GM20431 (cell line): ENCODE results near the gene PLCE1.

Experiments
- in situ Hi-C: fragments of 300-500 bp; cut with MseI, MboI; formaldehyde crosslinking; loops from one replicate; pipeline ENCODE4 v1.15.0; 2020; ENCODE audit warnings: low sequenced_read_pairs; ENCODE audit not compliant: unreplicated experiment

The PLCE1 gene

DNA sequence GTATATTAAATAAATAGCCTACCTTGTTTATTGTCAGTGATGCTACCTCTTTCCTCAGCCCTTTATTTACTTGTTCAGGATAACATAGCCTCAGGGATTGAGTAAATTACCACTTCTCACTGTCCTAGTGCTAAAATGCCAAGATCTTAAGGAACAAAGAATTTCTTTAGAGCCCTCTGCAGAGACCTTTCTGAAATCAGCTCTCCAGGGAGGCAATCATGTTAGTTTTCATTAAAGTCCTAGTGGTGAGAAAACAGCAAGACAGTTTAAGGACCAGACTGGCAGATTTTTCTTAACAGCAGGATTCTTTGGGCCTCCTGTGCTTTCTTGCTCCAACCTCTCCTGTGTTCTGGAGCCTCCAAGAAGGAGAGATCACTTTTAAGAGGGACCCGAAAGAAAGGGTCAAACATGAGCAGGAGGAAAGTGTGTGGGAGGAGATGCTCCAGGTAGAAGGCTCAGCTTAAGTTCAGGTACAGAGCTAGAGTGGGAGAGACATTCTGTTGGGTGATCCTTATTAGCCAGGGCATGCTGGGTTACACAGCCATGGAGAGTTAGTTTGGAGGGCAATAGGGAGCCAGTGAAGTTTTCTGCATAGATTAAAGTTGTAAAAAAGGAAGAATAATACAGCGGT lies 1.2 kb upstream of the PLCE1 start:
- in situ Hi-C loops: no loop called here

DNA sequence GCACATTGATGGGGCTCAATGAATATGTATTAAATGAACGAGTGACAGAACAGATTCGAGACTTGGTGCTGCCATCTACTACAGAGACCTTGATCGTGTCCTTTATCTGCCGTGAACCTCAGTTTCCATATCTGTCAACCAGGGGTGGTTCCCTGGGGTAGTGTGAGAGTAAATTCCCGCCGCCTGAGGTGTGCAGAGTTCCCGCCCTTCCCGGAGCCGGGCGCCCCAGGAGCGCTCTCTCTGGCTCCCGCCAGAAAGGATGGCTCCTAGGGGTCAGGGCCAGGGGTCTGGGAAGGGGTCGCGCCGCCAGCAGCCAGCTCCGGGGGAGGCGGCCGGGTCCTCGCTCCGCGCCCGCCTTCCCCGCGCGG lies 333 bp upstream of the PLCE1 start:
- in situ Hi-C loops: no loop called here

DNA sequence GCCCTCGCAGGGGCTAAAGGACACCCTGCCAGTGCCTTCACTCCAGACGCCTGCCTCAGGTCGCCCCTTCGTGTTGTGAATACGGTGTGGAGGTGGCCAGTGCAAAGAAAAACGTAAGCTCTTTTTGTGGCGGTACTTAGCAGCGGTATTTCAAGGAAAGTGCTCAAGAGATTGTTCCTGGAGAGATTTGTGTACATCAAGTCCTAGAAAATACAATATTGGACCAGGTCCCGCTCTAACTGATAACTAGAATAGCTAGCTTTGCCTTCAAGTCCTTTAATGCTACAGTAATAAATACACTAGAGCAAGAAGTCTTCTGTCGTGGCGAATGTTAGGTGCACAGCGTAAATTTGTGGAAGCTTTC lies 689 bp downstream of the PLCE1 start:
- in situ Hi-C loops: no loop called here

DNA sequence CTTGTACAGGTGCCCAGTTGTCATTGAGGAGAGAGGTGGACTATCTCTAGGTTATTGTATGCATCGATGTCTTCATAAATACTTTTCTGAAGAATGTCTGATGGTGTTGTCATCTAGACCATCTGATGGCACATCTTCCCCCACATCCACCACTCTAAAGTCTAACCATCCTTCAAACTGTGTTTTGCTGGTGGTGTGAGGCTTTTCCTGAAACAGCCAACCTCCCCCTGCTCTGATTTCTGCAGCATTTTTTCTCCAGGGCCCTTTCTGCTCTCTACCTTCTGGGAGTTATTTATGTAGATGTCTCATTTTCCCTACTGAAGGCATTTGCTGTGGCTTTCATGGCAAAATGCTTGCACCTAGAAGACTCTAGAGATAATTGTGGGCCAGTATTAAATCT lies 1.5 kb downstream of the PLCE1 start:
- in situ Hi-C loops: no loop called here

DNA sequence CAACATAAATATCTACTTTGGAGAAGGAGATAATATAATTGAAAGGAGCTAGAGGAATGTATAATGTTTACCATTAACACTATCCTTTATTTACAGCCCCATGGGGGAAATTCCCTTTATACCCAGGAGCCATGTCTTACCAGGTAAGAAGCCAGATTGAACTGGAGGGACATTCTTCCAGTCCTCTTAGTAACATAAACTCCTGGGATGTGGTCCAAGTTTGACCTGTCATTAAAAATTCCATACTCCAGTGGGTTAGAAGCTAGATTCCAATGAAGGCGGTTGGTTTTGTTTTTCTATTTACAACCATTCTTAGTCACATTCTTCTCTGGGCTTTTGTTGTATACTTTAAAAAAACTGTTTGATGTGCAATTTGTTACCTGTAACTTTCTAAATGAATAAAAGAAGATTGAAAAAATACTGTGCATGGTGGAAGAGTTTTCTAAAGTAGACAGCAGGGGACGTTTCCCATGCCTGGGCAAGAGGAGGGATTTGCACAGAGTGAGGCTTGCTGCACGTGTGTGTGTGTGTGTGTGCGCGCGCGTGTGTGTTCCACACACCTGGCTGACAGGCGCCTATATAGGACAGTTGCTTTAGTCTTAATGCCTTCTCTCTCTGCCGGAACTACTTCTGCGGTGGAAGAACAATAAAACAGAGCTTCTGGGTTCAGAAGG lies 2.0 kb downstream of the PLCE1 start:
- in situ Hi-C loops: no loop called here

DNA sequence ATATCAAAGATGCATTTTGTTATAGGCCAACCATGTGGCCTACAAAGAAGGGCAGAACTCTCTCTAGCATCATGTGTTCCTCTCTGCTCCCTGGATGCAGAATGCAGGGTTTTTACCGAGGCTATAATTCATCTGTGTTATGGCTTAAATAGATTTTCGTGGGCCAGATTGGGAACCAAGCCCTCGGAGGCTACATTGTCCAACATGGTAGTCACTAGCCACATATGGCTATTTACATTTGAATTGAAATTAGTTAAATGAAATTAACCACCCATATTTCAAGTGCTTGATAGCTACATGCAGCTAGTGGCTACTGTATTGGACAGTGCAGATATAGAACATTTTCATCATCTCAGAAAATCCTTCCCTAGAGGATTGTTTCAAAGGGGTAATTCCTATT lies 2.8 kb downstream of the PLCE1 start:
- in situ Hi-C loops: no loop called here

DNA sequence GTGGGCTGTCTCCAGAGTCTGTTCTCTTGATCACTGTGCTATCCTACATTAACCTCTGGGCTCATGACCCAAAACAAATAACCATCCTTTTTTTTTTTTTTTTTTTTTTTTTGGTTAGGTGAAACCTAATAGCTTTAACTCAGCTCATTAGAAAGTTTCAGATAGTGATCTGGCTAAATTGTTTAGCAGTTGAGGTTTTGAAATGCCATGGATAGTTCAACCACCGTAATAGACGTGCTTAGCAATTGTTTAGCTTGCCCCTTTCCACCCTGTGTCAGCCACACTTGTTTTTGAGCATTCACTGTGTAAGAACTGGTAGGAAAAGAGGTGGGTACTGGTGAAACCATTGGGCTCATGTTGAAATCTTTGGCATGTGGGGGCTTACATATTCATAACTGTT lies 3.8 kb downstream of the PLCE1 start:
- in situ Hi-C loops: no loop called here

DNA sequence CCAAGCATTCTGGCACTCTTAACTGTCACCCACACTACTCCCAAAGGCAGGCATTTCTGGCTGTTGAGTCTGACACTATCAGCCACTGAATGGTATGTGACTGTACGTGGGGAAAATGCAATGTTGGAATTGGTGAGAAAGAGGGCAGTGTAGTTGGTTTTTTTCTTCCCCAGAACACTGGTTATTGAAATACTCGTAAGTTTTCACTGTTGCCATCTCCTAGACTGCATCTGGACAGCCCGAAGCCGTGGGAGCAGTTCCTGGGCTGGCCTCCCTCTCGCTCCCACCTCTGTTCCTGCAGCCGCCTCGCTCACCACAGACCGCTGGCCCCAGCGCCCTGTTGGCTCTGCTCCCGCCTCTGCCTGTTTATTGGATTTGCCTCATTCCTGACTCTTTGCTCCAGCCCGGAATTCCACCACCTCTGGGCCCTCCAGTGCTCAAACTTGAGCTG lies 5.7 kb downstream of the PLCE1 start:
- in situ Hi-C loops: no loop called here

DNA sequence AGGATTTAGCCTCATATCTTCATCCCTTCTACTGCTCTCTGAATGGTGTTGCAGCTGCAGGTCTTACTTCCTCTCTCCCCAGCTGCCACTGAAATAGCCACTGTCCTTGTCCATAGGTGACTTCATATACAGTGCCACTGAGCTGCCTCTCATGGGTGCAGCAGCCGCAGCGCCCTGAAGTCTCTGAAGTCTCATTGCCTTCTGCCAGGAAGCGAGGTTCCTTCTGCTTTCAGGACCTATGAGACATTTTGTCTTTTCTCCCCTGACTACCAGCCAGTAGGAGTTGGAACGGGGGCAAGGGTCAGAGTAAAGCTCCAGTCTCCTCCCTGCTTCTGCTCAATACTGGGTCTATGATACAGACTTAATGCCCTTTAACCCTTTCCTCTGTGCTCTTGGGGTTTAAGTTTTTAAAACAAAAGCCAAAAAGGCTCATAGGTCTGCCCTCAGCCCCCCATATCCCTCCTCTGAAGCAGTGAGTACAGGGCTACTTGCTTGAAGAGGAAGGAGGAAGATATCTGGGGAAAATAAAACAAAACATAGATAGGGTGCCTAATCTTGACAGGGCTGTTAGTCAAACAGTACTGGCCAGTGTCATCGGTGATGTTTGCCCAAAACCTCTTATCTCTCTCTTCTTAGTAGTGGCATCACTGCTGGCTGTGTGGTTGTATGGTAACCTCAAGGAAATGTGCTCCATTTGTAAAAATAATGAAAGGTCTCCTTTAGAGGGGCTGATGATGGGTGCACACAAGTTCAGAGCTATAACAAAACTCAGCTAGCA lies 7.1 kb downstream of the PLCE1 start:
- in situ Hi-C loops: no loop called here

DNA sequence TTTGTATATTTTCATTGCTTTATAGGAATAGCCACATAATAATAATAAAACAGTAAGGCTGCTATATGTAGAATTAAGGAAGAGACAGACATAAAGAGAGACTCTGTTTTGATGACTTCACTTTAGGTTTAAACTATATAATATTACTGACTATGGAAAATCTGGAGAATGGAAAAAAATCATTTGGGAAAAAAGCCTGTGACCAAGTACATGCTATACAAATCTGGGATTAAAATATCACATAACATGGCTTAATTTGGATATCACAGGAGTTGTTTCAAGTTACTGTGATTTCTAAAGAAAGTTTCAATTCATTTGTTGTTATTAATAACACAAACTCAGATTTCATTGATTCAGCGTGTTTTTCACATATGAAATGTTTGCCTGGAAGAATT lies 7.7 kb downstream of the PLCE1 start:
- in situ Hi-C loops: no loop called here

DNA sequence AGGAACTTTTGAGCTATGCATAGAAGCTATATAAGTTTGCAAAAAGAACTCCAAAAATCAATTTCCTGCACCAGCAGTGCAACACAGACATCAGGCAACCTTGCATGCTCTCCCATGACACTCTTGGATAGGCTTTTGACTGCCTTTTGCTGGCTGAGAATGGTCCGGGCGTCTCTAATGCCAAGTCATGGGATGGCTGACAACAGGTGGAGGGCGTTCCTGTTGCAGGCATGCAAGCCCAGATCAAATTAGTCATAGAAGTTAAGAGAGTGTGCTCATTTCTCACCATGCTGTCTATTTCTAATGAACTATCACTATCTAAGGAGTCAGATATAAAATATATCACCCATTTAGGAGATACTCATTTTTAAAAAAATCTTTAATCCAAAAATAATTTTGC lies 8.4 kb downstream of the PLCE1 start:
- in situ Hi-C loops: no loop called here

DNA sequence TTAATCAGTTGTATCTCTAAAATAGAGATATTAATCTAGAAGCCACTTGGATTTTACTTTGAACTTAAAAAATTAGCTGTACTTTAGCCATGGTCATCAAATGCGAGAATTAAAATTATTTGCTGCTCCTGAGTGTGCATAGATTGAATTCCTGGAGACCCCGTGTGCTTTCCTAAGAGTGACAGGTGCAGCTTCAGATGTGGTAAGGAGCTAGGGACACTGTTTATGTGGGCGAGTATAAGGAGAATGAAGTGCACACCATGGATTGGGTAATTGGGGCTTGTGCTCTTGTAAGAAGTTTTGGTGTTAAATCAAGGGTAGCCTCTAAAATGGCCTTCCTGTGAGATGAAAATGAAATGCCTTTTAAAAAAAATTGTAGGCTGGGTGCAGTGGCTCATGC lies 9.8 kb downstream of the PLCE1 start:
- in situ Hi-C loops: no loop called here

DNA sequence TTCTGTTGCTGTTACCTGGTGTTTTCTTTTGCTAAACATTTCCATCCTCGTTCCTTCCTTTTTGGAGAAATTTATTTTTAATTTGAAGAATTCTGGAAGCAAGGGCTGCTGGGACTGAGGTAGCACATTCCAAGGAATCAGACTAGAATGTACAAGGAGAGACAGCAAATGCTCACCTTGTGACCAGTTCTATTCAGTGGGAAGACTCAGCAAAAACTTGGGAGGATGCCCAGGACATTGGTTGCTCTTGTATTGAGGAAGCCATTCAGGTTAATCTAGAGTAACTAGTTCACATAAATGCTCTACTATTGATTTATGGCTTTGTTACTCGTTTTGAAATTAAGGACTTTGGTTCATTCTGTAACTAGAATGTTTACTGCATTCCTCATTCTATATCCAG lies 11.3 kb downstream of the PLCE1 start:
- in situ Hi-C loops: no loop called here

DNA sequence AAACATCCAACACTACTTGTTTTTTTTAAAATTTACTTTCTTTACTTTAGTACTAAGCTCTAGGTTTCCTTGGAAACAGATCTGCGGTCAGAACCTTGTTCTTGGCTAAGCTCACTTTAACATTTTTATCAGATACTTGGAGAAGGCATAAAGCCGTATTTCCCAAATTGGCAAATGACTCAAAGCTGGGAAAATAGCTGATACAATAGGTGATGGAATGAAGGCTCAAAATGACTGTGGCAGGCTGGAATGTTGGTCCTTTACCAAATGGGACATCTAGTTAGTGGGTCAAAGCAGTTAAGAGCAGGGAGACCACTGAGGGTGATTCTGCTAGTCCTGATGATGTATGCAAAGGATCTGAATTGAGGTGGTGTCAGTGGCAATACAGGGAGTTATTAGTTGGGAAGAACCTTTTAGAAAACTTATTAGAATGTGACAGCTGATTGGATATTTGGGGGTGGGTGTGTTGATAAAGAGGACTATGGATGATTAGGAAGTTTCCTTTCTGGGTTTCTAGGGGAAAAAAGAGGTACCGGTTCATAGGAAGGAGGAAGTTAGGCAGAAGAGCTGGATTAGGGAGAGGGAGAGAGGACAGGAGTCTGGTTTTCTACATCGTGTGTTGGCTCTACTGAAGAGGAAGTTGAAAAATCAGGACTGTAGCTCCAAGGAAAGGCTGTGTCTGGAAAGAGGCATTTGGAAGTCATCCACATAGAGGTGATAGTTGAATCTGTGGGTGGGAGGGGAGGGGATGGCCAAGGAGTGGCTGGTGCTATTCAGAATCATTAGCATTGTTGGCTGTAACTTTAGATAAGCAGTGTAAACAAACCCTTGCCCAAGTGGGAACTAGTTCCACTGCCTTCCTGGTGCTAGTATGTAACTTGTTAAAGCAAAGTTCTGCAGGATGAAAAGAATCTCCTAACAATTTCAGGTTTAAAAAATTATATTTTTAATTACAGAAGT lies 13.1 kb downstream of the PLCE1 start:
- in situ Hi-C loops: no loop called here

DNA sequence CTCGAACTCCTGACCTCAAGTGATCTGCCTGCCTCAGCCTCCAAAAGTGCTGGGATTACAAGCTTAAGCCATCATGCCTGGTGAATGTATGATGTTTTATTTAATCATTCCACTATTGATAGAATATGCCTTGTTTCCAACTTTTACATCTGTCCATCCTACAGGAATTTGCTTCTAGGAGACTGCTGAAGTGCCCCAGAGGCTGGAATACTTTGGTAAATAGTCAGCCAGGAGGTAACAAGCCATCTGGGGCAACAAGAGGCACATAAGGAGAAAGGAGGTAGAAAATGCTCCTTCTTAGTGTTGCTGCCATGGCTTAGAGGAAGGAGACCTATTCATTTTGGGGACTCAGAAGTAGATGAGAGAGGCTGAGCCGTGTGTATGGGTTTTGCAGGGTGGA lies 14.8 kb downstream of the PLCE1 start:
- in situ Hi-C loops: no loop called here

DNA sequence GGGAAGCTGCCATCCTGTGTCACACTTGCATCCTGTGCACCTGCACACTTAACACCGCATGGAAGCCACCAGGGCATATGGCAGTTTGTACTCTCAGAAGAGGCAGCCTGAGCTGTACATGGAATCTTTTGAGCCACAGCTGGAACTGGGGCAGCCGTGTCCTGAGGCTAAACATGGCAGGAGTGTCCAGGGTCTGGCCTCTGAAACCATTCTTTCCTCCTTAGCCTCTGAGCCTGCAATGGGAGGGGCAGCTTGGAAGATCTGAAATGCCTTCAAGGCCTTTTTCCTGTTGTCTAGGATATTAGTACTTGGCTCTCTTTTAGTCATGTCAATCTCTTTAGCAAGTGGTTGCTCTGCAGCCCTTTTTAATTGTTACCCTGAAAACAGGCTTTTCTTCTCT lies 16.4 kb downstream of the PLCE1 start:
- in situ Hi-C loops: no loop called here

DNA sequence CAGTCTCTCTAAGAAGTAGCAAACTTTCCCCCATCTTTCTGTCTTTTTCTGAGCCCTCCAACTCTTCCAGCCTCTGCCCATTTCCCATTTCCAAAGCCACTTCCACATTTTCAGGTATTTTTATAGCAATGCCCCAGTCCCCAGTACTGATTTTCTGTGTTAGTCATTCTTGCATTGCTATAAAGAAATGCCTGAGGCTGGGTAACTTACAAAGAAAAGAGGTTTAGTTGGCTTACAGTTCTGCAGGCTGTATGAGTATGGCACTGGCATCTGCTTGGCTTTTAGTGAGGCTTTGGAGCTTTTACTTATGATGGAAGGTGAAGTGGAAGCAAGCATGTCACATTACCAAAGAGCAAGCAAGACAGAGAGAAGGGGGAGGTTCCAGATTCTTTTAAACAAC lies 17.2 kb downstream of the PLCE1 start:
- in situ Hi-C loops: no loop called here

DNA sequence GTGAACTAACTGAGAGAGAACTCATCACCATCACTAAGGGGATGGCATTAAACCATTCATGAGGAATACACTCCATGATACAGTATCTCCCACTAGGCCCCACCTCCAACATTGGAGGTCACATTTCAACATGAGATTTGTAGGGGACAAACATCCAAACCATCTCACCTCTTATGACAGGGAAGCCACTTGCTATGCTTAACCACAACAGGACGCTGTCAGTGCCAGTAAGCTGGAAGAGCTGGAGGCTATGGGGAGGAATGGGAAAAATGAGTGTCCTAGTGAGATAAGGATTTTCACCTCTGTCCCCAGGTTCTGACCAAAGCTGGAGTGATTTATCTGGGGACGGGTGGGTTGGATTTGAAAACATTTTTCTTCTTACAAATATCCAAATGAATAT lies 17.6 kb downstream of the PLCE1 start:
- in situ Hi-C loops: no loop called here

DNA sequence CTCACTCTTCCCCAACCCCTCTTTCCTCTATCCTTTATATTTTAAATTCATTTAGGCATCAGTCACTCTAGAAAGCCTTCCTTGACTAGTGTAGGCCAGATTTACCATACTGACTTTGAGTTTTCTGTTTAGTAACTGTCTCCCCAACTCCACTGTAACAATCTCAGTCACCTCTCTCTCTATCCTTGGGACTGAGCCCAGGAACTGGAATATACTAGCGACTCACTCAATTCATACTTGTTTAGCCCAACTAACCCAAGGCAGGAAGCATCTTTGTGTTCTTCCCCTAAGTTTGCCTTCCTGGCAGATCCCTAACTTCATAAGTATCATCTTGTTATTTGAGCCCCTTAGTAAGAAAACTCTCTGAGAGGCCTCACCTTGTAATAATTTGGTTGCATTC lies 19.1 kb downstream of the PLCE1 start:
- in situ Hi-C loops: no loop called here

DNA sequence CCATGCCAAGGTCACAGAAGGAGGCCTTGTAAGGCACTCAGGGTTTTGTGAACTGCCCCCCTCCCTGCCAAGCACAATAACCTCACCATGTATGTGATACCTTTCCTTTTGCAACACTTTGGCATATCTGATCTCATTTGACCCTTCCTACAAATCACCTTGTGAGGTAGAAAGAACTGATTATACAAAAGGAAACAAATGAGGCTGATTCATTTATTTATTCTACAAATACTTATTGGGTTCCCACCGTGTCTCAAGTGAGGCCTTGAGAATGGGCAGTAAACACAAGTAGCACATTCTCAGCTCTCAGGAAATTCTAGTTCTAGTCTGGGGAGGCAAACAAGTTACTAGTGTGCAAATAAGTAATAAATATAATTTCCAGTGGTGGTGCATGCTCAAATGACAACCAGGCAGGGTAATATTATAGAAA lies 19.6 kb downstream of the PLCE1 start:
- in situ Hi-C loops: no loop called here
